ENCODE data around the gene XRCC3.

- TF ChIP-seq MYC (IDR thresholded peaks at IDR 0.05; ENCODE audit: low read depth, low read length) (no peak), CTCF (IDR thresholded peaks at IDR 0.05; ENCODE audit: low read depth, low read length) (no peak), MAX (IDR thresholded peaks at IDR 0.05; ENCODE audit: low read depth, low read length) (no peak), POLR2A (IDR thresholded peaks at IDR 0.05; ENCODE audit: extremely low read depth, insufficient read length) (no peak)
Measured at GRCh38 chr14:103734081-103734888, 19.0 kb upstream of the XRCC3 start.

Data from NB4 (cell line).